Activated gamma-delta T cell treated with Interleukin-2 at 50 U/mL for 16 hours (primary cell): Measurements from ENCODE around the gene BLOC1S6.
"Not testable (repeated sequence)": the region's sequence is repeated elsewhere in the genome, so short reads cannot be mapped to it uniquely, and the experiment has no call there.

Source experiments
- DNase-seq: peaks from one replicate; pipeline ENCODE4 v3.0.0-alpha.2; 2020

The BLOC1S6 gene

DNA sequence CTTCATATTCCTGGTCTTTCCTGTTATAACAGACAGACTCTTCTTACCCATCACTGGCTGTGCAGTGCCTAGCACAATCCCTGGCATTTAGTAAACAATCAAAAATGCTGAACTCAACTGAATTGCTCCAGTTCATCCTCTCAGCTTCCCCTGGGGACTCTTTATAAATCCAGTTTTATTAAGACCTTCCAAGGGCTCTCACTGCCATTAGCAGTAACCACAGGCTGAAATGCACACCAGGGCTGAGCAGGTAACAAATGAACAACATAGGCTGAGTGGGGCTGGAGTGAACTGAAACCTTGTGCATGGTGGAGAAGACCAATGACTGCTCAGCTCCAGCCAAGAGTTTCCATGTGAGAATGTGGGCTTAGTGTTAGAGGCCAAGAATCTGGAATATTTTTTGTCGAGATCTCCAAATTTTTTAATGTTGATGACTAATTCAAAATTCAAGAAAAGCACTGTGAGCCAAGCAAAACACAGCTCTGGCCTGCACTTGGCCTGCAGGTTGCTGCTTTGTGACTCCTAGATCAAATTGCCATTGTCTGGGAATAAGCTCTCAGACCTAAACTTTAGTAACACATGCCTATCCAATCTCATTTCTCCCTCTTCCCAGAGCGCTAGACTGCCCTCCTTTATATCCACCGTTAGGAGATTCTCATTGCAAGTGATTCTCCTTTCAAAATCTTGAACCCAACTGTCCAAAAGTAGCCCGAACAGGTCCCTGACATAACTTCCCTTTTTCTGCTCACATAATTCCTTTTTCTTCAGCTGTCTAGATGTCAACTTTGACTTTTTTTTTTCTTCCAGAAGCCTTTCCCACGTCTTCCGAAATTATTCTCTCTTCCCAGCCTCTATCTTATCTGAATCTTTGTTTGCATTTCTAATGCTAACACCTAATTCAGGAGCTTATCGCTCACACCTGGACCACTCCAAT, 55.1 kb downstream of the BLOC1S6 start:
- no peak for DNase-seq

- no peak for DNase-seq
Measured at GRCh38 chr15:45644437-45644836, 57.3 kb downstream of the BLOC1S6 start.

DNA sequence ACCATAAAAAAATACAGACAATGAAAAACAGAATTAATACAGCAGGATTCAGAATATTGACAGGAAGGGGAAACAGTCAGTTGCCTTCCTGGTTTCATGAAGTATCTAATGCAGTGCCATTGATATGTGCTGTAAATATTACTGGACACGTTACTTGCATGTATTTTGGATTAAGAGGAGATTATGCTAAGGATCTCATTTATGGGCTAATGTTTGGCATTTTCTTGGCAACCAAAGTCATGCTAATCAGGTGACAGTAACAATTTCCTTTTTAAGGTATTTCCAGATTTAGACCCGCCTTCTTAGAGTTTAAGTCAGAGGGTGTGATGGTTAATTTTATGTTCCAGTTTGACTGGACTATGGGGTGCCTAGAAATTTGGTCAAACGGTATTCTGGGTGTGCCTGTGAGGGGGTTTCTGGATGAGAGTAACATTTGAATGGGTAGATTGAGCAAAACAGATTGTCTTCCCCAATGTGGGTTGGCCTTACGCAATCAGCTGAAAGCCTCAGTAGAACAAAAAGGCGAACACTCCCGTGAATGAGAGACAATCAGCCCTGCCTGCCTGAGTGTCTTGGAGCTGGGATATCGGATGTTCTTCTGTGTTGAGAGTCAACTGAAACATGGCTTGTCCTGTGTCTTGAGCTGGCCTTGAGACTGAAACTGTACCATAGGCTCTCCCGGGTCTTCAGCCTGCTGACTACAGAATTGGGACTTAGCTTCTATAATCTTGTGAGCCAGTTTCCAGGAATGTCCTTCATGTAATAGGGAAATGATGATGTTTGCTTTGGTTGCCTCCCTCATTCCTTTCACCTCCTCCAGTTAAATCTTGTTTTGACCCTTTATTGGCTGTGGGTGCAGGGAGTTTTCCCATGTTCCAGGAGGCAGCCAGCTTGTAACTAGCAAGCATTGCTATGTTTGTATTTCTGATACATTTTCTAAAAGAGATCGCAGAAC, 58.1 kb downstream of the BLOC1S6 start:
- no peak for DNase-seq

GRCh38 chr15:45646220-45646619, 59.0 kb downstream of the BLOC1S6 start:
- DNase-seq, result no peak

DNA sequence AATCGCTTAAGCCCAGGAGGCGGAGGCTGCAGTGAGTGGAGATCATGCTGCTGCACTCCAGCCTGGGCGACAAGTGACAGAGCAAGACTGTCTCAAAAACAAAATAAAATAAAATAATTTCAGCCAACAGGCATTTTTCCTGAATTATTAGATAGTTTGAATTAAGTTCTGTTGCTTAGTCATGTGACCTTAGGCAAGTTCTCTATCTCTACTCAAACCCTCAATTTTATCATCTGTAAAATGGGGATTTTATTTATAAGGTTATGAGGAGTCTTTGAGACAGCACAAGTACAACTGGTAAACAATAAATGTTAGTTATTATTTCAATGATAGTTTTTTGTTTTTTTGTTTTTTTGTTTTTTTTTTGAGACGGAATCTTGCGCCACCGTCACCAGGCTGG, 60.6 kb downstream of the BLOC1S6 start:
- no peak for DNase-seq

GRCh38 chr15:45648521-45649200, 61.5 kb downstream of the BLOC1S6 start:
- no peak for DNase-seq

DNA sequence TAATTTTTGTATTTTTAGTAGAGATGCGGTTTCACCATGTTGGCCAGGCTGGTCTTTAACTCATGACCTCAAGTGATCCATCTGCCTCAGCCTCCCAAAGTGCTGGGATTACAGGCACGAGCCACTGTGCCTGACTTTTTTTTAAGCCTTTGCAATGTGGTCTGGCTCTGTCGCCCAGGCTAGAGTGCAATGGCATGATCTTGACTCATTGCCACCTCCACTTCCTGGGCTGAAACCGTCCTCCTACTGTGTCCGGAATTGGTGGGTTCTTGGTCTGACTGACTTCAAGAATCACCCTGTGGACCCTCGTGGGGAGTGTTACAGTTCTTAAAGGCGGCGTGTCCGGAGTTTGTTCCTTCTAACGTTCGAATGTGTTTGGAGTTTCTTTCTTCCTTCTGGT, 62.8 kb downstream of the BLOC1S6 start:
- not testable (repeated sequence) for DNase-seq

DNA sequence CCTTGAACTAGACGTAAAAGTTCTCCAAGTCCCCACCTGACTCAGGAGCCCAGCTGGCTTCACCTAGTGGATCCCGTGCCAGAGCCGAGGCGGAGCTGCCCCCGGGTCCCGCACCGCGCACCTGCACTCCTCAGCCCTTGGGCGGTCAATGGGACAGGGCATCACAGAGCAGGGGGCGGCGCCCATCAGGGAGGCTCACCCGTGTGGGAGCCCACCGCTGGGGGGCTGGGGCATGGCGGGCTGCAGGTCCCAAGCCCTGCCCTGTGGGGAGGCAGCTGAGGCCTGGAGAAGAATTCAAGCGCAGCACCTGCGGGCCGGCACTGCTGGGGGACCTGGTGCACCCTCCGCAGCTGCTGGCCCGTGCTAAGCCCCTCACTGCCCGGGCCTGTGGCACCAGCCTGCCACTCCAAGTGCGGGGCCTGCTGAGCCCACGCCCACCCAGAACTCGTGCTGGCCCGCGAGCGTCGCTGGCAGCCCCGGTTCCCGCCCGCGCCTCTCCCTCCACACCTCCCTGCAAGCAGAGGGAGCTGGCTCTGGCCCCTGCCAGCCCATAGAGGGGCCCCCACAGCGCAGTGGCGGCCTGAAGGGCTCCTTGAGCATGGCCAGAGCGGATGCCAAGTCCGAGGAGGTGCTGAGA, 63.8 kb downstream of the BLOC1S6 start:
- DNase-seq, result no peak

DNA sequence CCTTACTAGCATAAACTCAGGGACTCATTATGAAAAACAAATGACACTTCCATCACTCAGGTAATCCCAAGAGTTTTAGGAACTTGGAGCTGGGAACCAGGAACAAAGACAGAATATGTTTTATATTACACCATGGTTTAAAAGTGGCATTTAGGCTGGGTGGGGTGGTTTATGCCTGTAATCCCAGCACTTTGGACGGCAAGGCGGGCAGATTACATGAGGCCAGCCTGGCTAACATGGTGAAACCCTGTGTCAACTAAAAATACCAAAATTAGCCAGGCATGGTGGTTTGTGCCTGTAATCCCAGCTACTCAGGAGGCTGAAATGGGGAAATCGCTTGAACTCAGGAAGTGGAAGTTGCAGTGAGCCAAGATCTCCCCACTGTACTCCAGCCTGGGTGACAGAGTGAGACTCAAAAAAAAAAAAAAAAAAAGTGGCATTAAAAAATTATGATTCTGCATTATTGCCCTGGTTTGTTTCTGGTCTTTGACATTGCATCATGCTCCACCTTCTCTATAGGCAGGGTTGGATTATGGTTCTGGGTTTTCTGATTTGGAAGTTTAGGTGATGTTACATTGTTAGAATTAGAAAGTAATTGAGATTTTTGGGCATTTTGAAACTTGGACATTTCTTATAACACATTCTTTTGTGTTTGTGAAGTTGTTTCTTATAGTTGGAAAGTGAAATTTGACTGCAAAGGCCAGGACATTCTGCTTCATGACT, 66.7 kb downstream of the BLOC1S6 start:
- no peak for DNase-seq

- no peak for DNase-seq
Measured at GRCh38 chr15:45654749-45655148, 67.6 kb downstream of the BLOC1S6 start.

- no peak for DNase-seq
Measured at GRCh38 chr15:45657254-45657653, 70.1 kb downstream of the BLOC1S6 start.

DNA sequence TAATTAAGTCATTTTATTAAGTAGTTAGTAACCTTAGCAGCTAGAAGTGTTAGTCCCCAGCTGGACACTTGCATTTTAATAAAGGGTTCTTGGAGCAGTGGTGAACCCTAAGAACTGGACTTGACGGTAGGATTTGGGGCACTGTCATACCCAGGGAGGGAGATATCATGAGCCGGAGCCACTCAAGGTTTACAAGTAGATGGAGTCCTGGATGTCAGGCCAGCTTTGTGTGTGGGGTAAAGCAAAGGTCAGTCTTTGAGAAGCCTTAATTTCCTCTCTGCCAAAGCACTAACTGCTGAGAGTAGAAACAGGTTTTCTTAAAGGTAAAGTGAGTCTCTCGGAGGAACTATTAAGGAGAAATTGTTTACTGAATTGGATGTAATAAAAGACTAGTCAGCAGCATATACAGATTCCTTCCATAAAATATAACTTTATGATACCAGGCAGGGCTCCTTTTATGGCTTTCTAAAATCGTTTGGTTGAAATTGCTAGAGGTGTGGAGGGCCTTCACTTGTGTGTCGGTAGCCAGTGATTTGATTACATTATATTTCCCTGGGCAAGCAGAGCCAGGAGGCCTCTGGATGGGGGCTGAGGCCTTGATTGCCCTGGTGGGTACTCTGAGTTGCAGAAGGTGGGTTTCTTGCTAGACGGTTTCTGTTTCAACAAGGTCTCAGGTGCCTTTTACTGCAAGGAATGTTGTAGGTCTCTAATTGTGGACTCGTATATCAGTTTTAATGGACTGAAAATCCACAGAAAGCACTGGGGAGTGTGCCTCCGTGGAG, 70.8 kb downstream of the BLOC1S6 start:
- no peak for DNase-seq
